NCI-H69 (cell line): ENCODE results near the gene RAD23A.

ENCODE experiments used
- DNase-seq: peaks from one replicate; lab custom pipeline; 2025; lab: John Stamatoyannopoulos, UW

Gene RAD23A

GRCh38 chr19:12984683-12985048 is 39.0 kb downstream of the RAD23A start:
- peak; percentile 64 for DNase-seq

- peak; percentile 81 for DNase-seq
Observed at GRCh38 chr19:12985049-12985776, 39.6 kb downstream of the RAD23A start.

GRCh38 chr19:12986726-12987125 is 41.1 kb downstream of the RAD23A start:
- DNase-seq: no peak

GRCh38 chr19:12987190-12987589 is 41.5 kb downstream of the RAD23A start:
- DNase-seq: no peak

GRCh38 chr19:12987781-12988180 is 42.1 kb downstream of the RAD23A start:
- DNase-seq: peak; percentile 73

- DNase-seq: no peak
Observed at GRCh38 chr19:12990431-12990830, 44.8 kb downstream of the RAD23A start.

- no peak for DNase-seq
Observed at GRCh38 chr19:12990853-12991252, 45.2 kb downstream of the RAD23A start.

- no peak for DNase-seq
Observed at GRCh38 chr19:12991296-12991695, 45.6 kb downstream of the RAD23A start.

- no peak for DNase-seq
Observed at GRCh38 chr19:12992729-12993128, 47.1 kb downstream of the RAD23A start.

- DNase-seq: no peak
Observed at GRCh38 chr19:12993562-12993961, 47.9 kb downstream of the RAD23A start.

GRCh38 chr19:12994701-12995595 is 49.3 kb downstream of the RAD23A start, which contains the start of gene NFIX:
Gene NFIX, plus strand, starts transcription at chr19:12995475. Its CDS starts 363 bp downstream, at chr19:12995838.
- peak; percentile 74 for DNase-seq

- peak; percentile 74 for DNase-seq
Observed at GRCh38 chr19:12995596-12996405, 50.1 kb downstream of the RAD23A start.

GRCh38 chr19:12996406-12997094 is 50.9 kb downstream of the RAD23A start:
- DNase-seq: no peak

- no peak for DNase-seq
Observed at GRCh38 chr19:12997179-12997966, 51.7 kb downstream of the RAD23A start.

- DNase-seq: no peak
Observed at GRCh38 chr19:12997967-12998940, 52.6 kb downstream of the RAD23A start.

- no peak for DNase-seq
Observed at GRCh38 chr19:13001166-13001501, 55.5 kb downstream of the RAD23A start.

GRCh38 chr19:13001502-13002165 is 56.0 kb downstream of the RAD23A start:
- no peak for DNase-seq

- DNase-seq: peak; percentile 35
Observed at GRCh38 chr19:13002166-13002898, 56.7 kb downstream of the RAD23A start.
